Suppressor macrophage treated with lipopolysaccharide for 1 hour (primary cell): Measurements from ENCODE around the gene VPS37C.
A peak's percentile ranks its signal among the peaks of the same experiment; 100 is the strongest.
"Not testable (repeated sequence)": the region's sequence is repeated elsewhere in the genome, so short reads cannot be mapped to it uniquely, and the experiment has no call there.

ENCODE experiments used
- DNase-seq, 3 donors: peaks; one replicate each; pipeline ENCODE4 v3.0.0-alpha.2; 2020 to 2022

Gene VPS37C

GRCh38 chr11:61161190-61162091 is at the start of gene VPS37C:
Gene VPS37C (minus strand): TSS chr11:61161426. CDS start chr11:61138829, 22,597 bp downstream.
- DNase-seq: peak; percentile 93 to 97 (median 96)

- not testable (repeated sequence) for DNase-seq
Measured at GRCh38 chr11:61210629-61211028, 49.4 kb upstream of the VPS37C start.

GRCh38 chr11:61207636-61208310 is 46.5 kb upstream of the VPS37C start:
- not testable (repeated sequence) for DNase-seq

- DNase-seq: not testable (repeated sequence)
Measured at GRCh38 chr11:61204502-61205059, 43.4 kb upstream of the VPS37C start.

- not testable (repeated sequence) for DNase-seq
Measured at GRCh38 chr11:61203873-61204272, 42.6 kb upstream of the VPS37C start.

GRCh38 chr11:61202950-61203746 is 41.9 kb upstream of the VPS37C start, which contains the start of gene PGA3:
Gene PGA3 (plus strand): TSS chr11:61203515. CDS start chr11:61203565, 50 bp downstream.
- DNase-seq: not testable (repeated sequence)

GRCh38 chr11:61201476-61201875 is 40.2 kb upstream of the VPS37C start:
- no peak for DNase-seq

- no peak for DNase-seq
Measured at GRCh38 chr11:61198948-61199523, 37.8 kb upstream of the VPS37C start.

GRCh38 chr11:61198361-61198760 is 37.1 kb upstream of the VPS37C start:
- no peak for DNase-seq

- no peak for DNase-seq
Measured at GRCh38 chr11:61195719-61196118, 34.5 kb upstream of the VPS37C start.

- no peak for DNase-seq
Measured at GRCh38 chr11:61194981-61195695, 33.9 kb upstream of the VPS37C start.

GRCh38 chr11:61194169-61194671 is 33.0 kb upstream of the VPS37C start:
- no peak for DNase-seq

- no peak for DNase-seq
Measured at GRCh38 chr11:61193596-61193995, 32.4 kb upstream of the VPS37C start.

GRCh38 chr11:61189933-61190332 is 28.7 kb upstream of the VPS37C start:
- no peak for DNase-seq

GRCh38 chr11:61187505-61188130 is 26.4 kb upstream of the VPS37C start:
- peak; percentile 82 to 88 (median 87) for DNase-seq

- DNase-seq: no peak
Measured at GRCh38 chr11:61186504-61186903, 25.3 kb upstream of the VPS37C start.

GRCh38 chr11:61183645-61184044 is 22.4 kb upstream of the VPS37C start:
- DNase-seq: no peak

- no peak for DNase-seq
Measured at GRCh38 chr11:61181489-61181888, 20.3 kb upstream of the VPS37C start.

GRCh38 chr11:61180205-61180604 is 19.0 kb upstream of the VPS37C start:
- DNase-seq: not testable (repeated sequence)

GRCh38 chr11:61176446-61176845 is 15.2 kb upstream of the VPS37C start:
- DNase-seq: no peak

- DNase-seq: no peak
Measured at GRCh38 chr11:61174949-61175348, 13.7 kb upstream of the VPS37C start.
